Measurements from ENCODE around the gene FCHO2.

The FCHO2 gene

DNA sequence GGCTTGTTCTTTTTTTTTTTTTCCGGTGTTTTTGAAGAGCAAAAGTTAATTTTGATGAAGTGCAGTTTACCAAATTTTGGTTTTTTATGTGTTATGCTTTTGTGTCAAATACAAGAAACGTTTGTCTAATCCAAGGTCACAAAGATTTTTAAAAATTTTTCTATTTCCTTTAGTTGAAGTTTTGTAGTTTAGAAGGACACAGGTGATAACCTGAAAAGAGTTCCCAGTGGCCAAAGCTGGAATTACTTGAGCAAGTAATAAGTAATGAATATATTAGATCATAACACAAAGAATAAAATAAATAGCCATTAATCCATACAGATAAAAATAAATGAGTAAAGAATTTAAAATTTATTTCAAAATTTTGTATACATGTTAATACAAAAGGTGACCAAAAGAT, 71.5 kb downstream of the FCHO2 start:
- WGBS, 2 experiments: 83 to 100% methylated on average over 1 of the region's 2 CpGs
- Histone ChIP-seq H3K27me3 (ENCODE audit: control insufficient read depth, insufficient read depth, low read length, poor library complexity, severe bottlenecking) (no peaks in the 10 kb centered on the region), H3K4me1 (ENCODE audit: control insufficient read depth, insufficient read depth, low read length) (peaks cover 6% of the 10 kb centered on the region), H3K36me3 (ENCODE audit: control insufficient read depth, insufficient read depth, low read length) (no peaks in the 10 kb centered on the region), H3K27ac (ENCODE audit: insufficient read depth, low read depth, low read length, poor library complexity, severe bottlenecking) (no peak overlapping the region), H3K4me3 (ENCODE audit: insufficient read depth, low read depth, low read length) (no peak overlapping the region), H3K9me3 (ENCODE audit: control insufficient read depth, low read length) (no peaks in the 10 kb centered on the region)

DNA sequence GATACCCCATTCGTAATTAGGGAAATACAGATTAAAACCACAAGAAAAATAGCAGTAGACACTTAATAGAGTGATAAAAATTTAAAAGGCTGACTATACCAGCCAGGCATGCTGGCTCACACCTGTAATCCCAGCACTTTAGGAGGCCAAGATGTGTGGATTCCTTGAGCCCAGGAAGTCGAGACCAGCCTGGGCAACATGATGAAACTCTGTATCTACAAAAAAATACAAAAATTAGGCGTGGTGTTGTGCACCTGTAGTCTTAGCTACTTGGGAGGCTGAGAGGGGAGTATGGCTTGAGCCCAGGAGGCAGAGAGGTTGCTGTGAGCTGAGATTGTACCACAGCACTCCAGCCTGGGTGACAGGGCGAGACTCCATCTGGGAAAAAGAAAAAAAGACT, 72.0 kb downstream of the FCHO2 start:
- 92 to 99% methylated on average over 3 to 4 of the region's 4 CpGs for WGBS, 2 experiments
- Histone ChIP-seq H3K4me1 (ENCODE audit: control insufficient read depth, insufficient read depth, low read length) (peaks cover 6% of the 10 kb centered on the region), H3K27me3 (ENCODE audit: control insufficient read depth, insufficient read depth, low read length, poor library complexity, severe bottlenecking) (no peaks in the 10 kb centered on the region), H3K9me3 (ENCODE audit: control insufficient read depth, low read length) (no peaks in the 10 kb centered on the region), H3K27ac (ENCODE audit: insufficient read depth, low read depth, low read length, poor library complexity, severe bottlenecking) (no peak overlapping the region), H3K4me3 (ENCODE audit: insufficient read depth, low read depth, low read length) (no peak overlapping the region), H3K36me3 (ENCODE audit: control insufficient read depth, insufficient read depth, low read length) (no peaks in the 10 kb centered on the region)

DNA sequence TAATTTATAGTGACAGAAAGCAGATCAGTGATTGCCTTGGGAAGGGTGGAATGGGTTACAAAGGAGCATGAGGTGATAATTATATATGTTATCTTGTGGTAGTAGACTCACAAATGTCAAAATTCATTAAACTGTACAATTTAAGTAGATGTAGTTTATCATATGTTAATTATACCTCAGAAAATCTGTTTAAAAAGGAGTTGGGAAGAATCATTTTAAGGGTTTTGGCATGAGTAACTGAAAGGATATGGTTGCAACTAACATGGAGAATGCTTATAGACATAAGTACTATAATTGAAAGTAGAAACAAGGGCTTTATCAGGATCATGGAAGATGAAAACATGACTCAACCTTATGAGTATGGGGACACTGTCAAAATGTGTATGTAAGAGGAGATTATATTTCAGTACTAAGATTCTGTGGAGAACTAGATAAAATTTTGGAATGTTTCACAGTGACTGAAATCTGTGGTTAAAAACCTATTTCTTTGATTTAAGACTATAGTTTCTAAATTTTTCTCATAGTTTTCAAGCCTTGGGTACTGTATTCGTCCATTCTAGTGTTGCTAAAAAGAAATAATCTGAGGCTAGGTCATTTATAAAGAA, 73.3 kb downstream of the FCHO2 start:
- H3K4me1 ChIP-seq (ENCODE audit: control insufficient read depth, insufficient read depth, low read length): peaks cover 6% of the 10 kb centered on the region
- H3K9me3 ChIP-seq (ENCODE audit: control insufficient read depth, low read length): no peaks in the 10 kb centered on the region
- H3K27me3 ChIP-seq (ENCODE audit: control insufficient read depth, insufficient read depth, low read length, poor library complexity, severe bottlenecking): no peaks in the 10 kb centered on the region
- WGBS, 2 experiments: 91 to 100% methylated on average over 1 of the region's 1 CpG
- no peaks in the 10 kb centered on the region for H3K36me3 ChIP-seq (ENCODE audit: control insufficient read depth, insufficient read depth, low read length)
- no peak overlapping the region for H3K4me3 ChIP-seq (ENCODE audit: insufficient read depth, low read depth, low read length)
- no peak overlapping the region for H3K27ac ChIP-seq (ENCODE audit: insufficient read depth, low read depth, low read length, poor library complexity, severe bottlenecking)

DNA sequence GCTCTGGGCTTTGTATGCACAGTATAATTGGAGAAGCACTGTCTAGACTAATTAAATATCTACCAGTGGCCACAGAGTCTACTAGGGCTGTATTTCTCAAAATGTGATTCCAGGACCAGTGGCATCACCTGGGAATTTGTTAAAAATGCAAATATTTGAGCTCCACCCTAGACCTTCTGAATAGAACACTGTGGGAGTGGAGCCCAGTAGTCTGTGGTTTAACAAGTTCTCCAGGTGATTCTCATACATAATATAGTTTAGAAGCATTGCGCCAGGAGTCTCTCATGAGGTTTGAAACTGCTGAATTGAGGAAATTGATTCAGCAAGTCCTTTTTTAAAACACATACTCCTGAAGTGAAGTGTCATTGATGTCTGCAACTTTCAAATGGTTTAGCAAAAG, 74.7 kb downstream of the FCHO2 start:
- Histone ChIP-seq H3K4me3 (ENCODE audit: insufficient read depth, low read depth, low read length) (no peak overlapping the region), H3K27me3 (ENCODE audit: control insufficient read depth, insufficient read depth, low read length, poor library complexity, severe bottlenecking) (no peaks in the 10 kb centered on the region), H3K36me3 (ENCODE audit: control insufficient read depth, insufficient read depth, low read length) (no peaks in the 10 kb centered on the region), H3K4me1 (ENCODE audit: control insufficient read depth, insufficient read depth, low read length) (peaks cover 6% of the 10 kb centered on the region), H3K9me3 (ENCODE audit: control insufficient read depth, low read length) (no peaks in the 10 kb centered on the region), H3K27ac (ENCODE audit: insufficient read depth, low read depth, low read length, poor library complexity, severe bottlenecking) (no peak overlapping the region)
- WGBS, 2 experiments: 90 to 100% methylated on average over 1 of the region's 1 CpG

DNA sequence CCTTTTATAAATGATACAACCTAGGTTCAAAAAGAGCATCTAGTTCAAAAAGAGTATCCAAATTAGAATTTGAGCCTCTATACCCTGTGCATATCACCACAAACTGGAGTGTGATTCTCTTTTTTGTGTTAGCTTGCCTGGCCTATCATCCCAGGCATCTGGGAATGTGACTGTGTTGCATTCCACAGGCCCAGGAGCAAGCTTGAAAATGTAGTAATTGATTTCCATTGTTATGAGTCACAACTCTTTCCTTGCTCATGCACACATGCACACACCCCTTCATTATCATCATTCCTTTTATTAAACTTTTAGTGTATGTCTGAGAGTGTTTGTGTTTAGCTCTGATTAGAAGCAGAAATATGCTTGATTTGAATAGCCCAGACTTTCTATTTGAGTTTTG, 75.2 kb downstream of the FCHO2 start:
- no peaks in the 10 kb centered on the region for H3K27me3 ChIP-seq (ENCODE audit: control insufficient read depth, insufficient read depth, low read length, poor library complexity, severe bottlenecking)
- no peaks in the 10 kb centered on the region for H3K9me3 ChIP-seq (ENCODE audit: control insufficient read depth, low read length)
- peaks cover 6% of the 10 kb centered on the region for H3K4me1 ChIP-seq (ENCODE audit: control insufficient read depth, insufficient read depth, low read length)
- H3K27ac ChIP-seq (ENCODE audit: insufficient read depth, low read depth, low read length, poor library complexity, severe bottlenecking): no peak overlapping the region
- H3K36me3 ChIP-seq (ENCODE audit: control insufficient read depth, insufficient read depth, low read length): no peaks in the 10 kb centered on the region
- H3K4me3 ChIP-seq (ENCODE audit: insufficient read depth, low read depth, low read length): no peak overlapping the region

DNA sequence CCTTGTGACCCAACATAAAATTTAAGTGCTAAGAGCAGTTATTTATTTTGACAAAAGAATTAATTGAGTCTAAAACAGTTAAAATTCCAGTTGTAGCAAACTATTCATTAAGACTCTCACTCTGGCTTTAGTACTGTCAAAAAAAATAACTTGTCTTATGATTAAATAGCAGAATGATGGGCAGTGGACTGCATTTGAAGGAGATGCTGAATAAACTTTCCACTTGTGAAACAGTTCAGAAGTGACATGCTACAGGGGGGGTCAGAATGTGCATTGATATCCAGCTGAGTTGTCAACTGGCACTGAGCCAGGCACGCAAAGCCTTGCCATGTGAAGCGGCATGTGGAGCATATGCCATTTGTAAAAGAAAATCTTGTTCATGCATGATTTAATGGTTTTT, 76.0 kb downstream of the FCHO2 start:
- H3K4me1 ChIP-seq (ENCODE audit: control insufficient read depth, insufficient read depth, low read length): peaks cover 6% of the 10 kb centered on the region
- 86 to 88% methylated on average over 2 of the region's 2 CpGs for WGBS, 2 experiments
- H3K9me3 ChIP-seq (ENCODE audit: control insufficient read depth, low read length): no peaks in the 10 kb centered on the region
- H3K36me3 ChIP-seq (ENCODE audit: control insufficient read depth, insufficient read depth, low read length): no peaks in the 10 kb centered on the region
- H3K4me3 ChIP-seq (ENCODE audit: insufficient read depth, low read depth, low read length): no peak overlapping the region
- no peak overlapping the region for H3K27ac ChIP-seq (ENCODE audit: insufficient read depth, low read depth, low read length, poor library complexity, severe bottlenecking)
- H3K27me3 ChIP-seq (ENCODE audit: control insufficient read depth, insufficient read depth, low read length, poor library complexity, severe bottlenecking): no peaks in the 10 kb centered on the region

DNA sequence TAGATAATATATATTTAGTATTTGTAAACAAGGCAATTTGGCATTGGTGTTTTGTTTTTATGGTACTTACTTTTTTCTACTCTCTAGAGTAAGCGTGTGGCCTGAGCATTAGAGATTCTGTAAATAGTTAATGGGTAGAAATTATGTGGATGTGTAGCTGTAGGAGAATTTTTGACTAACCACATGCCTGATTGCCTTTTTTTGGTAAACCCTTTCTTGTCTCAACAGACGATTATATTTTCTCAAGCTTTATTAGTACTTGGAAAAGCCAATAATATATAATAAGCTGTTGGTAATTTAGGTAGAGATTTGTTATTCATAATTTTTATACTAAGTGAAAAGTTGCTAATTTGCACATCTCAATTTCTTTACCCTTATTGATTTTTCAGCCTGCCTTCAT, 76.8 kb downstream of the FCHO2 start:
- Histone ChIP-seq H3K9me3 (ENCODE audit: control insufficient read depth, low read length) (no peaks in the 10 kb centered on the region), H3K27ac (ENCODE audit: insufficient read depth, low read depth, low read length, poor library complexity, severe bottlenecking) (no peak overlapping the region), H3K27me3 (ENCODE audit: control insufficient read depth, insufficient read depth, low read length, poor library complexity, severe bottlenecking) (no peaks in the 10 kb centered on the region), H3K4me3 (ENCODE audit: insufficient read depth, low read depth, low read length) (no peak overlapping the region), H3K4me1 (ENCODE audit: control insufficient read depth, insufficient read depth, low read length) (peaks cover 6% of the 10 kb centered on the region), H3K36me3 (ENCODE audit: control insufficient read depth, insufficient read depth, low read length) (no peaks in the 10 kb centered on the region)
- 100% methylated on average over 1 to 2 of the region's 2 CpGs for WGBS, 2 experiments

DNA sequence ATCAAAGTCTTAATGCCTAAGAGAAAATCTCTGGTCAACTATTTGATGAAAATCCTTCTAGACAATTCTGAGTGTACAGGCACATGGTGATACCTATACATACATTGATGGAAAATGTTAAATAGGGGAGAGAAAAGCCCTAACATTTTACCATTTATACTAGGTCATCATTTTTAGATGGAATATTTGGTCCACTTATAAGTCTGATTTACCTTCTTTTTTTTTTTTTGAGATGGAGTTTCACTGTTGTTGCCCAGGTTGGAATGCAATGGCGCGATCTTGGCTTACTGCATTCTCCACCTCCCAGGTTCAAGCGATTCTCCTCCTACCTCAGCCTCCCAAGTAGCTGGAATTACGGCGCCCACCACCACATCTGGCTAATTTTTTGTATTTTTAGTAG, 81.7 kb downstream of the FCHO2 start:
- Histone ChIP-seq H3K27ac (ENCODE audit: insufficient read depth, low read depth, low read length, poor library complexity, severe bottlenecking) (no peak overlapping the region), H3K4me1 (ENCODE audit: control insufficient read depth, insufficient read depth, low read length) (peaks cover 5% of the 10 kb centered on the region), H3K36me3 (ENCODE audit: control insufficient read depth, insufficient read depth, low read length) (no peaks in the 10 kb centered on the region), H3K4me3 (ENCODE audit: insufficient read depth, low read depth, low read length) (no peak overlapping the region), H3K9me3 (ENCODE audit: control insufficient read depth, low read length) (no peaks in the 10 kb centered on the region), H3K27me3 (ENCODE audit: control insufficient read depth, insufficient read depth, low read length, poor library complexity, severe bottlenecking) (no peaks in the 10 kb centered on the region)
- WGBS, 2 experiments: 84 to 92% methylated on average over 5 of the region's 5 CpGs

DNA sequence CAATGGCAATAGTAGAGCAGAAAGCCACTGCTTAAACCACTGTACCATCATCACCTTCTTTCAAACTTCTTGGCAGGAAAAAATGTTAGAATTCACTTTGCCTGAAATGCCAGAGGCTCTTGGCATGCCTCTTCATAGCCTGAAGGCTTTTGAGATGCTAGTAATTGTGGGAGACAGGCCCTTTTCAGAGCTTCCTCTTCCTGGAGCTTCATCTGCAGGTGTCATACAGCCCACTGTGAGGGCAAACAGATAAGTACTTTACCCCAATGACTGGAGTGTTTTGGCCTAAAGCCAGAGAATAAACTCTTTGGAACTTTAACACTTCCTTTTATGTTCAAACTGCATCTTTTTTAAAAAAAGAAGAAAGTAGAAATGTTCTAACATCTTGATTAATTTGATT, 83.2 kb downstream of the FCHO2 start:
- H3K4me3 ChIP-seq (ENCODE audit: insufficient read depth, low read depth, low read length): no peak overlapping the region
- H3K9me3 ChIP-seq (ENCODE audit: control insufficient read depth, low read length): no peaks in the 10 kb centered on the region
- peaks cover 5% of the 10 kb centered on the region for H3K4me1 ChIP-seq (ENCODE audit: control insufficient read depth, insufficient read depth, low read length)
- no peak overlapping the region for H3K27ac ChIP-seq (ENCODE audit: insufficient read depth, low read depth, low read length, poor library complexity, severe bottlenecking)
- H3K27me3 ChIP-seq (ENCODE audit: control insufficient read depth, insufficient read depth, low read length, poor library complexity, severe bottlenecking): no peaks in the 10 kb centered on the region
- no peaks in the 10 kb centered on the region for H3K36me3 ChIP-seq (ENCODE audit: control insufficient read depth, insufficient read depth, low read length)

DNA sequence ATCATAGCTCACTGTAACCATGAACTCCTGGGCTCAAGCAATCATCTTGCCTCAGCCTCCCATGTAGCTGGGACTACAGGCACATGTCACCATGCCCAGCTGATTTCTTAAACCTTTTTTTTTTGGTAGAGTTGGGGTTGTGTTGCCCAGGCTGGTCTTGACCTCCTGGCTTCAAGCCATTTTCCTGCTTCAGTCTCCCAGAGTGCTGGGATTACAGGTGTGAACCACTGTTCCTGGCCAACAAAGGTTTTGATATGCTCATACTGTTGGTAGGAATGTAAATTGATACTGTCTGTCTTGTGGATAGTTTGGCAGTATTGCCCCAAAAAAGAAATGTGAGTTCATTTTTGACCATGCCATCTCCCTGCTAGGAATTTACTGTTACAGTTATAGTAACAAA, 87.2 kb downstream of the FCHO2 start:
- Histone ChIP-seq H3K27me3 (ENCODE audit: control insufficient read depth, insufficient read depth, low read length, poor library complexity, severe bottlenecking) (no peaks in the 10 kb centered on the region), H3K36me3 (ENCODE audit: control insufficient read depth, insufficient read depth, low read length) (no peaks in the 10 kb centered on the region), H3K9me3 (ENCODE audit: control insufficient read depth, low read length) (no peaks in the 10 kb centered on the region), H3K4me1 (ENCODE audit: control insufficient read depth, insufficient read depth, low read length) (peaks cover 5% of the 10 kb centered on the region), H3K4me3 (ENCODE audit: insufficient read depth, low read depth, low read length) (no peak overlapping the region), H3K27ac (ENCODE audit: insufficient read depth, low read depth, low read length, poor library complexity, severe bottlenecking) (no peak overlapping the region)

DNA sequence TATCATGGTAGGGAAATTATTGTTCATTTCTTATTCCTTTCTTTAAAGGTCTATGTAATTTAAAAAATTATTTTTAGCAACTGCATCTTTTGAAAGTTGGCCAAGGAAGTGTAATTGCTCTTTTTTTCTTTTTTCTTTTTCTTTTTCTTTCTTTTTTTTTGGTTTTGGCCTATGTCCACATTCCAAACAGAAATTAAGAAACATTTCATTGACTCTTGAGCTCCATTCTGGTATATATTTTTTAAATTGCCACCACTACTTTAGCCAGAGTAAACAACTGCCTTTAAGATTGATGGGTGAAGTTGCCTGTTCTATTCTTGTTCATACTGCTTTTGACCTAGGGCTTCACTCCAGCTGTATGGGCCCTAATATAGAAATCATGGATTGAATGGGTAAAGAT, 88.7 kb downstream of the FCHO2 start:
- no peak overlapping the region for H3K27ac ChIP-seq (ENCODE audit: insufficient read depth, low read depth, low read length, poor library complexity, severe bottlenecking)

More for the DNA sequence above, 88.7 kb downstream of the FCHO2 start:
- Histone ChIP-seq H3K27me3 (ENCODE audit: control insufficient read depth, insufficient read depth, low read length, poor library complexity, severe bottlenecking) (no peaks in the 10 kb centered on the region), H3K4me1 (ENCODE audit: control insufficient read depth, insufficient read depth, low read length) (no peaks in the 10 kb centered on the region), H3K4me3 (ENCODE audit: insufficient read depth, low read depth, low read length) (no peak overlapping the region), H3K36me3 (ENCODE audit: control insufficient read depth, insufficient read depth, low read length) (no peaks in the 10 kb centered on the region), H3K9me3 (ENCODE audit: control insufficient read depth, low read length) (no peaks in the 10 kb centered on the region)
